NCI-H2227 (cell line): ENCODE data around the gene TRAK1.

ENCODE experiments used
- DNase-seq: peaks from one replicate; lab custom pipeline; 2025; ENCODE audit not compliant: unreplicated experiment; lab: John Stamatoyannopoulos, UW

TRAK1 gene

DNA sequence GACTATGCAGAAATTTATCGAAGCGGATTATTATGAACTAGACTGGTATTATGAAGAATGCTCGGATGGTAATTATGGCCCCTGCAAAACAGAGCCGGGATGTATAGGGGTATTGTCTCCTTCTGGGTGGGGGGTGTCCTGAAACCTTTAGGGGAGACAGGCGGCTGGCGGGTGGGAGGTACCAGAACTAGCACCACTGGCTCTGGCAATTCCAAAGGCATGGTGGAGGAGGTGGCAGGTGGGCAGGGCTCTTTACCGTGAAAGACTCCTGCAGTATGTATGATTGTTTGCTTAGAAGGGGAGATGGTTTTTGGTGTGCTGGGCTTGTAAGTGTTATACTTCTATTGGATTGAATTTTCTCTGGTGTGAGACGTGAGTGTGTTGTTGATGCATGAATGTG, 58.4 kb downstream of the TRAK1 start:
- peak; percentile 16 for DNase-seq

DNA sequence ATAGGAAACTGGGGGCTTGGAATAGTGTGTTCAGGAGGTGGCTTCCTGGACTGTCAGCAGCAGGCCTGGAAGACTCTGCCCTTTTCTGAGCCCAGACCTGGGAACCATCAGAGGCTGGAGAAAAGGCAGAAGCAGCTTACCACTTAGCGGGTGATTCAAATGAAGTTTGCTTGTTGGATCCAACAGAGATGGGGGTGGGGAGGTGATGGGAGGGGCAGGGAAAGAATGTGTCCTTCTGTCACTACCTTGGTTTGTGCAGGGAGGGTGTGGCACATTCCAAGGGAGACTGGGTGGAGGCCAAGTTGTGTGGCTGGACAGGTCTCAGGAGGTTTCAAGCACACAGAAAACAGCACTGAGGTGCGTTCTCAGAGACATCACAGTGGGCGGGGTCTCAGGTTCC, 58.8 kb downstream of the TRAK1 start:
- no peak for DNase-seq

DNA sequence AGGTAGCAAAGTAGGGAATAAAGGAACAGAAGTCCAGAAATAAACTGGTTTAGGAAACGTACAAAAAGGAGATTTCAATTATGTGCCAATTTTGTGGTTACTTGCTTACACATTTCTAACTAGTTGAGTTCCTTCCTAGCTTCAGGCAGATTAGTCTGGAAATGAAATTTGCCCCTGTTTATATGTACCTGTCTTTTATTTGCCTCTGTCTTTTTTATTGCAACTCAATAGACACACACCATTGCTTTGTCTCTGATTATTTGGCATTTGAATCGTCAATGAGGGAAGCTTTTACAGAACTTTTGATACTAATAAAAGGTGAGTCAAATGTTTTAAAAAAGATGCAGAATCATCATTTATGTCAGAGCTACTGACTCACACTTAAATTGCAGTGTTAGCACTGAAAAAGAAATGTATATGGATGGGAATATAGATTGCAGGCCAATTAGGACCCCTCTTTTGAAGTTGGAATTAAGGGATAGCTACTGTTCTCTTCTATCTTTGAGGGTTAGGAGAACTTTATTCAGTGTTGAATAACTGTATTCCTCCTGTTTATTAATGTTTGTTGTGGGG, 60.5 kb downstream of the TRAK1 start:
- DNase-seq, result no peak

GRCh38 chr3:42152193-42152592, 61.0 kb downstream of the TRAK1 start:
- no peak for DNase-seq

- DNase-seq, result no peak
Observed at GRCh38 chr3:42153039-42153438, 61.9 kb downstream of the TRAK1 start.

DNA sequence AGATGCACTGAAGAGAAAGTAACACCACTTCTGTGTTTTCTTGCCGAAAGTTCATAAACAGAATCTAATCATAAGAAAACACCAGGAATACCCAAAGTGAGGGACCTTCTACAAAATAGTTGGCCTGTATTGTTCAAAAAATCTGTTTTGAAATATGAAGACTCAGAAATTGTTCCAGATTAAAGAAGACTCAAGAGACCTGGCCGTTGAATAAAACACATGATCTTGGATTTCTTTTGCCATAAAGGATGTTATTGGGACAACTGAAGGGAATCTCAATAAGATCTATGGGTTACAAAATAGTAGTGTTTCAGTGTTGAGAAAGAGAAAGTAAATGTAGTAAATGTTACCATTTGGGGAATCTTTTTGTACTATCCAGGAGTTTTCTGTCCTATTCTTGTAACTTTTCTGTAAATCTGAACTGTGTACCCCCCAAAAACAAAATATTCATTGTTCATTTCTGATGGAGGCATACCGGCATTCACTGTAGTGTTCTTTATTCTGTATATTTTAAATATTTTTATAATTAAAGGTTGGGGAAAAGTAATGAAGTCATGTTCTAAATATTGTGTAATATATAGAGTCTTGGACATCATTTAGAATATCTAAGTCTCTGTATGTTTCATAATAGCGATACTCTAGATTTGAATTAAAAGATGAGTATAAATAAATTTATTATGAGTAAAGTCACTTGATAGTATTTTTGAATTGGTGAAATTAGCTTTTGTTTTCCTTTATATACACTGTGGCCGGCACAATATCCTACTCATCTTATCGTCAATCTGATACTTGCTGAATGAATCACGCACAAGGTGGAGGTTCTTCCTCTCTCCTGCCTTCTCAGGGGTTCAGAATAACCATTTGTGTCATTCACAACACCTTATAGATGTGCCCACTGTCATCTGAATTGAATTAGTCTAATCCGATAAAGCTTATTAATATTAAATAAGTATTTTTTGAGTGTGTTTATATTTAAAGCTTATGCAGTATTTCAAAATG, 66.7 kb downstream of the TRAK1 start:
- no peak for DNase-seq

DNA sequence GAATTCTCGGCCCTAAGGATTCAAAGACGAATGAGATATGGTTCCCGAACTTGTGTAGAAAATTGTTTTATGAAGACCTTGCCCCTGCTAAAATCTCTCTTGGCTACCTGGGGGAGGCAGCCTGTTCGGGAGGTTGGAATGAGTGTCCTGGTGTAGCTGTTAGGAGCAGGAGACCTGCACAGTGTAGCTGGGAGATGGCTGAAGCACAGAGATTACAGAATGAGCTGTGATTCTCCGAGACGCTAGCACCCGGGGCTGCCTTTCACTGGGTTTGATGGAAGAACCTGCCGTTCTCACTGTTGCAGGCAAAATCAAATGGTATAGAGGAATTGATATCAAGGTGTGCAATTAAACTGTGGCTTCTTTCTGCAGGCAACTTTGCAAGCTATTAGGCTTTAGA, 68.0 kb downstream of the TRAK1 start:
- no peak for DNase-seq

GRCh38 chr3:42159706-42160472, 68.7 kb downstream of the TRAK1 start:
- DNase-seq, result peak; percentile 37

GRCh38 chr3:42161050-42161935, 70.1 kb downstream of the TRAK1 start:
- no peak for DNase-seq

GRCh38 chr3:42162462-42162861, 71.3 kb downstream of the TRAK1 start:
- DNase-seq, result no peak

- no peak for DNase-seq
Observed at GRCh38 chr3:42163622-42164244, 72.6 kb downstream of the TRAK1 start.

DNA sequence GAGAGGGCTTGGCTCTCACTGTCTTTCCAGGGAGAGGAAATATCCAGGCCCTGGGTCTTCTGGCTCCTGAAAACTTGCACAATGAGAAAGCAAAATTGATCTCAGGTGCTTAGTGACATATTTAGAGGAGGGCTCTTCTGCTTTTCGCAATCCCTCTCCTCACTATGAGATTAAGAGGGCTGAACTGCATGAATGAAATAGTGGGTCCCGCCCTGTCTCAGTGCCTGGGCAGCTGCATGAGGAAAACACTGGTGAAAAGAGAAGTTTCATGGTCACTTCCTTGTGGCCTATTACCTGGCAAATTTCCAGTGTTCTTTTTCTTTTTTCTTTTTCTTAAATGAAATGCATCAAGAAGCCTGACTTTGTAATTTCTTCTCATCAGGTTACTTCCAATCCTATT, 73.5 kb downstream of the TRAK1 start:
- no peak for DNase-seq

DNA sequence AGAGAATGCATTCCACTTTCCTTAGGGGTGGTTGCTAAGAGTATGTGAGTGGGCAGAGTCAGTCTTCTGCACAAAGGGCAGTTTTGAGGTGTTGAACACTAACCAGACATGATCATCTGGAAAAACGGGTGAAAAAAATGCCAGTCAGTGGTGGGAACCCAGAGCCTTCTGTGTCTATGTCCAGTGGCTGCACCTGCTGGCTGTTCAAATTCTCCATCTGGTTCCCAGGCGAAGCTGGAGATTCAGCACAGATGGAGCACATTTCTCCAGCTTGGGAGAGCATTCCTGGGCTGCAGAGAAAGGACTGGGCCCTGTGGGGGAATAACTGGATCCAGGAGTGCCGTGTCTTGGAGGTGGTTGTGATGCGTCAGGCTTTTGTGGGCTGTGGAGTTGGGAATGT, 74.1 kb downstream of the TRAK1 start:
- no peak for DNase-seq

GRCh38 chr3:42166214-42166613, 75.1 kb downstream of the TRAK1 start:
- no peak for DNase-seq

- DNase-seq, result no peak
Observed at GRCh38 chr3:42166662-42167300, 75.6 kb downstream of the TRAK1 start.

GRCh38 chr3:42169579-42170120, 78.5 kb downstream of the TRAK1 start:
- DNase-seq, result no peak

DNA sequence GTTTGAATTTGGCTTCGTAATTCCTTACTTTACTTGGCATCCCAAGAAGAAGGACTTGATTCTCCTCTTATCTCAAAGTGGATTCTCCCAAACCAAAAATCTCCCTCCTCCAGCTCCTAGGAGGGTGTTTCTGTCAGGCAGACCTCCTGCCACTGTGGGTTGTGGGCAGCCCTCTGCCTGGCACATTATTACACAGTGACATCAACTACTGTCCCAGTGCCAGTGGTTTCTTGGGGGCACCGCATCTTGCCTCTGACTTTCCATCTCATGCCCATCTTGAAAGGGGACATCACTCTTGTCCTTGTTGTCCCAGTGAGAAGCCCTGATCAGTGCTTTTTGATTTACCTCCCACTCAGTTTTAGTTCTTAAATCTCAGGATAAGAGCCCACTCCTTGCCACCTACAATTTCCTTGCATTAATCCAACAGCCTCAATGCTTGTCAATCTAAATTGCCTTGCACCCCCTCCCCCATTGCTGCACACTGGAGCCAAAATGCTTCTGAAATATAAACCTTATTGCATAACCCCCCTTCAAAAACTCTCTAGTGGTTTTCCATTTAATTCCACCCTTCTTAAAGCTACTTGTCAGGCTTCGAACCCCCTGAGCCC, 81.0 kb downstream of the TRAK1 start:
- no peak for DNase-seq

DNA sequence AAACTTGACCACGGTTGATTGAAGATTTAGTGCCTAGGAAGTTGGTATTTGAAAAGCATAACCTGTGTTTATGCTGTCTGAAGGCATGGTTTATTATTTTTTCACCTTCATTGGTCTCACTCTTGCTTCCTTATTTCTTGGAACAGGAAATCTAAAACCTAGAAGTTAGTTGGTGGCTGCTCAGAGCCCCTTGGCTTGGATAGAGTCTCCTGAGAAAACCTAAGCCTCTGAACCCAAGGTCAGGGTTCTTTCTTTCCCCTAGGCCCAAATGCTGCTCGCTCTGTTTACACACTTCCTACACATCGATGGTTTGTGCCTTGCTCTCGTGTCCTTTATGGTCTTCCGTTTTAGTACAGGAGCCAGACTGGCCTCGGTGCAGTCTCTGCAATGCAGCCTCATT, 82.2 kb downstream of the TRAK1 start:
- DNase-seq, result no peak
